HG02610 (cell line): ENCODE measurements around the gene NGF.

Source experiments
- ATAC-seq: cut with Tn5 transposase; IDR thresholded peaks from one replicate; pipeline ENCODE4 v1.9.1; 2021; ENCODE audit warnings: mild to moderate bottlenecking, moderate library complexity; ENCODE audit not compliant: unreplicated experiment

Gene NGF

GRCh38 chr1:115283681-115284146 is 54.3 kb downstream of the NGF start:
- no peak for ATAC-seq

DNA sequence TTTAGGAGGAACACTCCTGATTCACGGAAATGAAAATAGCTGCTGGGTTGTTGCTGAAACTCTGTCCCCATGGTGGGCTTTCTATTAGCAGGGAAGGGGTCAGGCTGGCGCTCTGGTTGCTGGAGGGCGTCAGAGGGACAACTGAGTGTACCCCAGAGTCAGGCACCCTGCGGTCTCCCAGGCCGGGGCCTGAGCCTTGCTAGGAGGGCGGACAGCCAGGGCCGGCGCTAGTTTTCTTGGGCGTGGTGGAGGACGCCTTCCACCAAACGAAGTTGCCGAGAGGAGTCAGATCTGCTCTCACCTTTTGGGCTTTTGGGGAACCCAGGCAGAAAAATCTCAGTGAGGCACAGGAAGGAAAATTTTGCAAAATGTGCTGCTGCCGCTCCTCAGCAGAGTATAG is 54.8 kb downstream of the NGF start:
- ATAC-seq = no peak

GRCh38 chr1:115282807-115283208 is 55.2 kb downstream of the NGF start:
- no peak for ATAC-seq

GRCh38 chr1:115281143-115281542 is 56.9 kb downstream of the NGF start:
- no peak for ATAC-seq

- ATAC-seq = no peak
Observed at GRCh38 chr1:115280064-115280463, 58.0 kb downstream of the NGF start.

GRCh38 chr1:115278211-115278610 is 59.8 kb downstream of the NGF start:
- no peak for ATAC-seq

- no peak for ATAC-seq
Observed at GRCh38 chr1:115277276-115277675, 60.8 kb downstream of the NGF start.

DNA sequence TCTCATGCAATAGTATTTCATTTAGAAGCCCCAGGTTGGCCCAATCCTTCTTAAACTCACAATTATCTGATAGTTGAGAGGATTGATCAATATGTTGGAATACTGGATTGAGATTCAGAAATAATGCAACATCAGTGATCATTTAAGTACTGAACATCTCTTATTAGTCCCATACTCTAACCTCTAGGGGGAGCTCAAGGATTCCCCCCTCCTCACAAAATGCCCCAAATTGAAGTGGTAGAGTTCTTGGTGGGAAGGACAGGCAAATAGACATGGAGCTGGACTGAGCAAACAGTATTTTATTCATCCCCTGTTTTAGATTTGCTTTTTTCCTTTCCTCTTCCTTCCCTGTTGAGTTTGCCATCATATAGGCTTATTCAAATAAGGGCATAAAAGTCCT is 62.8 kb downstream of the NGF start:
- ATAC-seq = no peak

- ATAC-seq = no peak
Observed at GRCh38 chr1:115274467-115274866, 63.6 kb downstream of the NGF start.

- no peak for ATAC-seq
Observed at GRCh38 chr1:115266729-115267421, 71.2 kb downstream of the NGF start.

- ATAC-seq = no peak
Observed at GRCh38 chr1:115265099-115265498, 73.0 kb downstream of the NGF start.

DNA sequence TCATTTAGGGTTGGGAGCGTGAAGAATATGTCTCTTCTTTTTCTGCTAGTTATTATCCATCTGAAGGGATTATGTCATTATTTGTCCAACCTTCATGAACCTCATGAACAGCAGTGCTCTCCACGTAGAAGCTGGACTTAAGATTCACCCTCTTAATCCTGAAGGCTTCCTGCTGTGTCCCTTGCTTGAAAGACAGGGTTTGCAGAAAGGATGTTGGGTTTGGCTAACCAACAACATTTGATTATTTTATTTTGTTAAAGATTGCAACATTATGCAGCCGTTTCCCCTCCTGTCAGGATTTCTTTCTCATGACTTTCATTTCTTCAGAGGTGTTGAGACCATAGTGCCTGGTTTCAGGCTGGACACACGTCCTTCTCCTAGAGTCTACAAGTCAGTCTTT is 75.2 kb downstream of the NGF start:
- ATAC-seq = no peak

GRCh38 chr1:115261496-115261895 is 76.6 kb downstream of the NGF start:
- ATAC-seq = no peak

- no peak for ATAC-seq
Observed at GRCh38 chr1:115258302-115258866, 79.7 kb downstream of the NGF start.

GRCh38 chr1:115257591-115257990 is 80.5 kb downstream of the NGF start:
- no peak for ATAC-seq

- no peak for ATAC-seq
Observed at GRCh38 chr1:115255154-115255553, 82.9 kb downstream of the NGF start.

DNA sequence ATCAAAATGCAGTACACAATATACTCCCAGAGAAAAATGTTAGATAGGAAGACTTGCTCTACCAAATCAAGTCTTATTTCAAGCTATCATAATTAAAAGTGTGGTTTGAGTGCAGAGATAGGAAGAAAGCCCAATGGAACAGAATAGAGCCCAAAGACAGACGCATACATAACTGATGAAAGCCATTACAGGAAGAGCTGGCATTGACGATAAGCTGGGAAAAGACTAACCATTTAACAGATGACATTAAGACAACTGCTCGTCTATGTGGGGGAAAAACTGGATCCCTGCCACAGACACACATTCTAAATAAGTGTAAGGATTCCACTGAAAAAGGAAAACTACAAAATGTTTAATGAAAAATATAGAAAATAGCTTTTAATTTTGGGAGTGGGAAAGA is 85.5 kb downstream of the NGF start:
- ATAC-seq = no peak

- ATAC-seq = no peak
Observed at GRCh38 chr1:115251856-115252255, 86.2 kb downstream of the NGF start.

GRCh38 chr1:115251340-115251748 is 86.7 kb downstream of the NGF start:
- ATAC-seq = no peak

GRCh38 chr1:115246526-115246925 is 91.5 kb downstream of the NGF start:
- ATAC-seq = no peak

GRCh38 chr1:115245227-115245626 is 92.8 kb downstream of the NGF start:
- no peak for ATAC-seq

GRCh38 chr1:115242543-115242942 is 95.5 kb downstream of the NGF start:
- ATAC-seq = no peak

GRCh38 chr1:115241309-115241708 is 96.7 kb downstream of the NGF start:
- no peak for ATAC-seq
